ENCODE results near the gene MT1B. TPM values are rescaled to one million over a fixed set of nuclear protein-coding genes. Genes with fewer than 3 reads are reported as not detected.

Gene MT1B
- total RNA-seq, 2 donors from 2014 or later = not detected

DNA sequence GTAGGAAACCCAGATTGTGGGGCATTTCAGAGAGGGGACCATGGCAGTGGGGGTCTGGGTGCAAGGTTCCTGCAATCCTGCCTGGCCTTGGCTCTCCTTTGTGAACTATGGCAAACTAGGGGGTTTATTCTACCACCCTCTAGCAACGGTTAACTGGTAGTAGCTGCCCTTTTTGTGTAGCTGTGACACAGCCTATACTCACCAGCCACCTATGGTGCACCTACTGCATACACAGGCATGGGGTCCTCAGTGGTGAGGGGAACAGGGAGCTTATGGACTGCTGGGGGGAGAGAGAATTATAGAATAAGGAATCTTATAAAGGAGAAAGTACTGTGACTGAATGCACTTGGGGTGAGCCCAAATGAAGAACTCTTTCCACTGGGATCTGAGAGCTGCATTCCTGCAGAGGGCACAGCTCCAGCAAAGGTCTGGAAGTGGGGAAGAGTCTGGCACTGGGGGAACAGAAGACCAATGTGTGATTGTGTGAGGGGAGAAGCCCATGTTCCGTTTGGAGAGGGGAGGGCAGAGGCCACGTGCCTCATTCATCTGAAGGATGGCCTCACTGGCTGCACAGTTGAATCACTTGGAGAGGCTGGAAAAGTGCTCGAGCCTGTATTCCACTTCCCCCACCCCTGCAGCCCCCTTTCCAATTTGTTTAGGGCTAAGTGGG is 32.7 kb downstream of the MT1B start:
- no peak overlapping the region for H3K27ac Mint-ChIP-seq
- H3K9me3 Mint-ChIP-seq = no peaks in the 10 kb centered on the region
- no peak for ATAC-seq
- DNase-seq (ENCODE audit: low spot score in 2 of 2) = no peak
- H3K36me3 Mint-ChIP-seq = peaks cover 0 to 5% of the 10 kb centered on the region in 2 donors

- DNase-seq (ENCODE audit: low spot score in 2 of 2) = no peak
- H3K36me3 Mint-ChIP-seq = peaks cover 0 to 5% of the 10 kb centered on the region in 2 donors
- H3K27ac Mint-ChIP-seq = no peak overlapping the region
- H3K9me3 Mint-ChIP-seq = no peaks in the 10 kb centered on the region
- ATAC-seq = no peak
These were observed 33.4 kb downstream of the MT1B start for GRCh38 chr16:56684926-56685590.

- Mint-ChIP-seq H3K9me3 (no peaks in the 10 kb centered on the region), H3K27ac (no peak overlapping the region), H3K36me3 (peaks cover 0 to 5% of the 10 kb centered on the region in 2 donors)
- ATAC-seq (no peak), DNase-seq (ENCODE audit: low spot score in 2 of 2) (no peak)
These were observed 35.1 kb downstream of the MT1B start for GRCh38 chr16:56686758-56687157.

- Mint-ChIP-seq H3K36me3 (peaks cover 0 to 5% of the 10 kb centered on the region in 2 donors), H3K27ac (no peak overlapping the region), H3K9me3 (no peaks in the 10 kb centered on the region)
- no peak for DNase-seq (ENCODE audit: low spot score in 2 of 2)
- ATAC-seq = no peak
These were observed 37.1 kb downstream of the MT1B start for GRCh38 chr16:56688762-56689161.

GRCh38 chr16:56689171-56689570 is 37.5 kb downstream of the MT1B start:
- ATAC-seq (no peak), DNase-seq (ENCODE audit: low spot score in 2 of 2) (no peak)
- H3K9me3 Mint-ChIP-seq = no peaks in the 10 kb centered on the region
- H3K27ac Mint-ChIP-seq = no peak overlapping the region
- peaks cover 0 to 5% of the 10 kb centered on the region in 2 donors for H3K36me3 Mint-ChIP-seq

GRCh38 chr16:56690420-56691122 is 38.9 kb downstream of the MT1B start:
- H3K36me3 Mint-ChIP-seq = peaks cover 0 to 5% of the 10 kb centered on the region in 2 donors
- no peaks in the 10 kb centered on the region for H3K9me3 Mint-ChIP-seq
- DNase-seq (ENCODE audit: low spot score in 2 of 2) (no peak), ATAC-seq (no peak)
- H3K27ac Mint-ChIP-seq = no peak overlapping the region

DNA sequence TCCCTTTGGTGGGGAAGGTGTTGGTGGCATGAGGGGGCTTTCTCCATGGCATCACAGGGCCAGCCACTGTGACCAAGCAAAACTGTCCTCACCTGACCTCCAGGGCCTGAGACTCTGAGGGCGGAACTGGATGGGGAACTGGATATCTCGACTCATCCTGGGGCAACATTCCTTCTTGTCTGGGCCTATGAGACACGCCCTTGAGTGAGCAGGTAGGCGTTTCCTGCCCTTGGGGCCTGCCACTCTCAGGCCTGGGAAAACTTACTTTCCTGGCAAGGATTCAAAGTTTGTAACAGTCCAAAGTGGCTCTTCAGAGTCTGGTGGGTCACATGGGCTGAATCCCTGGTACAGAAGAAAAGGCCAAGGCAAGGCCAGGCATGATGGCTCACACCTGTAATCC is 40.2 kb downstream of the MT1B start:
- DNase-seq (ENCODE audit: low spot score in 2 of 2) = no peak
- no peak for ATAC-seq
- no peak overlapping the region for H3K27ac Mint-ChIP-seq
- no peaks in the 10 kb centered on the region for H3K9me3 Mint-ChIP-seq
- H3K36me3 Mint-ChIP-seq = no peaks in the 10 kb centered on the region

DNA sequence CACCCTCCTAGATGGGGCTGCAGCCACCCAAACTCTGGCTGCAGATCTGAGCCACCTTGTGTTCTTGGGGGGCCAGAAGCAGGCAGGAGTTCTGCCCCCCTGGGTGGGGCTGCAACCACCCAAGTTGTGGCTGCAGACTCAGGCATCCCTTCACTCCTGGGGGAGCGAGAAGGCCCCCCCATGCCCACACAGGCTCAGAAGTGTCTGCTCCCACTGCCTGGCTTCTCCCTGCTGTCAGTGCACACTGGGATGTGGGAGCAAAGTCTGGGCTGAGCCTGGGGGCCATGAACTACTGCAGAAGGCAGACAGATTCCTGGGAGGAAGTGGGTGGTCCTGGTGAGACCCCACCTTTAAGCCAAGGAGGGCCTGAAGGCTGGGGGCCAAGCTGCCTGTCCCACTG is 43.6 kb downstream of the MT1B start:
- ATAC-seq (no peak), DNase-seq (ENCODE audit: low spot score in 2 of 2) (no peak)
- no peaks in the 10 kb centered on the region for H3K36me3 Mint-ChIP-seq
- no peak overlapping the region for H3K27ac Mint-ChIP-seq
- no peaks in the 10 kb centered on the region for H3K9me3 Mint-ChIP-seq

GRCh38 chr16:56697456-56698155 is 45.9 kb downstream of the MT1B start:
- H3K36me3 Mint-ChIP-seq = no peaks in the 10 kb centered on the region
- DNase-seq (ENCODE audit: low spot score in 2 of 2) = no peak
- no peak overlapping the region for H3K27ac Mint-ChIP-seq
- ATAC-seq = no peak
- H3K9me3 Mint-ChIP-seq = no peaks in the 10 kb centered on the region

DNA sequence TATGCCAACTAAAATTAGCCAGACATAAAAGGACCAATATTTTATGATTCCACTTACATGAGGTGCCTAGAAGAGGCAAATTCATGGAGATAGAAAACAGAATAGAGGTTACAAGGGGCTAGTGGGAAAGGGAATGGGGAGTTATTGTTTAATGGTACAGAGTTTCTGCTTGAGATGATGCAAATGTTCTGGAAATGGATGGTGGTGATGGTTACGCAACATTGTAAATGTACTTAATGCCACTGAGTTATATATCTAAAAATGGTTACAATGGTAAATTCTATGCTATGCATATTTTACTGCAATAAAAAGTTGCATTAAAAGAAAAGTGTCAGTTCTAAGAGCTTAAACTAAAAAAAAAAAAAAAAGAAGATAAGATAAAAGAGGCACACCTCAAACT is 48.5 kb downstream of the MT1B start:
- Mint-ChIP-seq H3K27ac (no peak overlapping the region), H3K9me3 (no peaks in the 10 kb centered on the region), H3K36me3 (no peaks in the 10 kb centered on the region)
- no peak for DNase-seq (ENCODE audit: low spot score in 2 of 2)
- ATAC-seq = no peak

DNA sequence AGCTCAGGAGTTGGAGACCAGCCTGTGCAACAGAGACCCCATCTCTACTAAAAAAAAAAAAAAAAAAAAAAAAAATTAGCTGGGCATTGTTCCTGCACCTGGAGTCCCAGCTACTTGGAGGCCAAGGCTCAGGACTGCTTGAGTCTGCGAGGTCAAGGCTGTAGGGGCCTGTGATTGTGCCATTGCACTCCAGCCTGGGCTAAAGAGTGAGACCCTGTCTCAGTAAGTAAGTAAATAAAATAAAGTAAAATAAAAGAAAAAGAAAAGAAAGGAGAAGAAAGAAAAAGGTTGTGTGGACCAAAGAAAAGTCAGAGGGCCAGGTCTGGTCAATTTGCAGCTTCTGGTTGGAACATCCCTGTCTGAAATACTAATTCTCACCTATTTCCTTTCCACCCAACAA is 48.9 kb downstream of the MT1B start:
- Mint-ChIP-seq H3K36me3 (no peaks in the 10 kb centered on the region), H3K27ac (no peak overlapping the region), H3K9me3 (no peaks in the 10 kb centered on the region)
- no peak for DNase-seq (ENCODE audit: low spot score in 2 of 2)
- ATAC-seq = no peak

- Mint-ChIP-seq H3K27ac (peak overlapping the region; percentile 14 to 75), H3K9me3 (no peaks in the 10 kb centered on the region), H3K36me3 (no peaks in the 10 kb centered on the region)
- ATAC-seq (no peak), DNase-seq (ENCODE audit: low spot score in 2 of 2) (peak in 1 of 2 donors; percentile 25)
These were observed 49.8 kb downstream of the MT1B start for GRCh38 chr16:56701534-56701933.

Other genes with a start within 250 kb of the MT1B start
- 10 to 100 TPM; 29.7 to 32.3 TPM for gene AMFR, start 226.3 kb upstream of the MT1B start, total RNA-seq
- 100 to 1,000 TPM; 308 to 362 TPM for gene NUDT21, start 200.6 kb upstream of the MT1B start, total RNA-seq
- gene OGFOD1, start 200.3 kb upstream of the MT1B start, total RNA-seq = 10 to 100 TPM; 45.0 to 50.9 TPM
- gene BBS2, start 131.9 kb upstream of the MT1B start, total RNA-seq = 10 to 100 TPM; 26.2 to 27.1 TPM
- gene MT4, start 86.8 kb upstream of the MT1B start, total RNA-seq = not detected
- gene MT3, start 62.4 kb upstream of the MT1B start, total RNA-seq = 10 to 100 TPM in 1 of 2 donors, 1 to 10 TPM in 1; 1.6 to 50.8 TPM
- gene MT2A, start 43.3 kb upstream of the MT1B start, total RNA-seq = 100 to 1,000 TPM; 165 to 200 TPM
- 1 to 10 TPM; 1.6 to 8.7 TPM for gene MT1E, start 26.1 kb upstream of the MT1B start, total RNA-seq
- gene MT1M, start 19.2 kb upstream of the MT1B start, total RNA-seq = not detected
- 1 to 10 TPM; 1.0 to 4.9 TPM for gene MT1A, start 13.2 kb upstream of the MT1B start, total RNA-seq
- 10 to 100 TPM in 1 of 2 donors, 1 to 10 TPM in 1; 7.5 to 11.5 TPM for gene MT1F, start 6.1 kb downstream of the MT1B start, total RNA-seq
- 1 to 10 TPM in 1 of 2 donors, not detected in 1; 3.4 TPM for gene MT1G, start 16.2 kb downstream of the MT1B start, total RNA-seq
- not detected for gene MT1H, start 17.9 kb downstream of the MT1B start, total RNA-seq
- 10 to 100 TPM; 13.3 to 28.3 TPM for gene MT1X, start 30.6 kb downstream of the MT1B start, total RNA-seq
- 100 to 1,000 TPM; 124 to 128 TPM for gene NUP93, start 78.2 kb downstream of the MT1B start, total RNA-seq
- gene SLC12A3, start 213.3 kb downstream of the MT1B start, total RNA-seq = not detected